Gastrocnemius medialis (tissue), 4 donors: ENCODE measurements around the gene RPL28. TPM values are rescaled to one million over a fixed set of nuclear protein-coding genes. Genes with fewer than 3 reads are reported as not detected.

ENCODE experiments used
- ATAC-seq, 2 donors: fragments of 150-250 bp; one replicate each; pipeline ENCODE4 v1.9.1; 2016
- DNase-seq, 2 donors: peaks; one replicate each; pipeline ENCODE4 v3.0.0-alpha.2; 2019
- H3K27ac ChIP-seq, 4 donors: fragments of 200-600 bp; sonication (generic); 1 replicate in 1 of 4; 2 replicates in 3 of 4; pipeline ENCODE4 v1.5.1; 2016 to 2018; ENCODE audit warnings: mild to moderate bottlenecking in 2 of 4, moderate library complexity in 1 of 4
- H3K27me3 ChIP-seq, 3 donors: fragments of 200-600 bp; sonication (generic) in 2 of 3; 1 replicate in 1 of 3; 2 replicates in 2 of 3; pipeline versions ENCODE4 v1.5.1 to v1.6.0; 2016 to 2019; ENCODE audit warnings: mild to moderate bottlenecking in 1 of 3, moderate library complexity in 1 of 3
- H3K36me3 ChIP-seq, 2 donors: fragments of 200-600 bp; sonication (generic) in 1 of 2; one replicate each; pipeline ENCODE4 v1.5.1; 2017 to 2018
- H3K4me1 ChIP-seq, 2 donors: fragments of 200-600 bp; sonication (generic) in 1 of 2; one replicate each; pipeline ENCODE4 v1.5.1; 2016 to 2017; ENCODE audit warnings: mild to moderate bottlenecking in 2 of 2
- H3K4me3 ChIP-seq, 4 donors: fragments of 200-600 bp; sonication (generic) in 3 of 4; 1 replicate in 1 of 4; 2 replicates in 3 of 4; pipeline ENCODE4 v1.5.1; 2016 to 2019; ENCODE audit warnings: mild to moderate bottlenecking in 2 of 4
- H3K9me3 ChIP-seq, 3 donors: fragments of 200-600 bp; sonication (generic) in 2 of 3; 1 replicate in 1 of 3; 2 replicates in 2 of 3; pipeline ENCODE4 v1.5.1; 2016 to 2019
- CTCF ChIP-seq, 5 experiments: fragments of 450-650 bp in 3 of 5; fragments of 200-600 bp in 2 of 5; sonication (generic) in 2 of 5; IDR thresholded peaks in 4 of 5; conservative IDR thresholded peaks in 1 of 5; 1 replicate in 4 of 5; 2 replicates in 1 of 5; pipeline ENCODE4 v1.5.1; 2016 to 2019; ENCODE audit warnings: antibody characterized with exemption in 5 of 5, mild to moderate bottlenecking in 3 of 5, moderate library complexity in 3 of 5
- POLR2A ChIP-seq, 2 donors: fragments of 450-650 bp; IDR thresholded peaks; one replicate each; pipeline ENCODE4 v1.6.1; 2017; ENCODE audit warnings: antibody characterized with exemption in 2 of 2, mild to moderate bottlenecking in 2 of 2, moderate library complexity in 2 of 2
- in situ Hi-C, 4 donors: fragments of 200-750 bp; cut with MboI; loops; one replicate each; pipeline versions ENCODE4 v1.15.0 to v1.8.0; 2017; ENCODE audit warnings: low sequenced_read_pairs in 4 of 4
- intact Hi-C: fragments of 100-400 bp; cut with DNase I; formaldehyde crosslinking; loops from one replicate; pipeline ENCODE4 v1.15.1; 2023; ENCODE audit warnings: low total_unique reads
- total RNA-seq, 4 donors: library from RNA; depleted of rRNA; stranded (reverse); fragments of >200 nt; gene quantifications; one replicate each; pipeline versions ENCODE4 v1.1.0 to v1.2.3, GENCODE V29; 2016

Gene RPL28
- total RNA-seq, 4 donors from 2014 or later: 123 to 278 (median 206) TPM

DNA sequence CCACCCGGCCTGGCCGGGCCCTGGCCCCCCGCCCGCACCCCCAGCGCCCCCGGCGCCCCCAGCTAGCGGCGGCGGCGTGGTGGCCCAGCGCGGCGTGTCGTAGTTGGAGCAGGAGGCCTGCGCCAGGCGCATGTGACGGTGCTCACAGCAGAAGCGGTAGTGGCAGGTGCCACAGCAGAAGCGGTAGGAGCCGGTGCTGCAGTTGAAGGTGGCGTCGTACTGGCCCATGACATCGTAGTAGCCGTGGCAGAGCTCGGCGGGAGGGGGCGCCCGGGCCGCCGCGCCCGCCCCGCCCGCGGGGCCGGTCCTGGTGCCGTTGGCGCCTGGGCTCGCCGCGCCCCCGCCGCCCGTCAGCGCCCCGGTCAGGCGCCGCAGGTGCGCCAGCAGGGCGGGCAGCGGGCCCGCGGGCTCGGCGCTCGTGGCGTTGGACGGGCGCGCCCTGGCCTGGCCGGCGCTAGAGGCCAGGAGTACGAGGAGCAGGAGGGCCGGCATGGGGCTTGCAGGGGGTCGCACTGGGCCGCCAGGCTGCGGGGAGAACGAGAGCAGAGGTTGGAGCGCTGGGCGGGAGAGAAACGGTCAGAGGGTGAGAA lies 56.7 kb downstream of the RPL28 start:
- H3K36me3 ChIP-seq: no peaks in the 10 kb centered on the region
- H3K9me3 ChIP-seq: no peaks in the 10 kb centered on the region
- in situ Hi-C loops: no loop called here
- intact Hi-C loops: no loop called here
- no peak overlapping the region for H3K4me3 ChIP-seq
- H3K4me1 ChIP-seq: no peaks in the 10 kb centered on the region
- ATAC-seq (no peak), DNase-seq (no peak)
- TF ChIP-seq CTCF (IDR thresholded peaks at IDR 0.05 in 4 of 5, conservative IDR thresholded peaks at IDR 0.05 in 1 of 5) (no peak), POLR2A (IDR thresholded peaks at IDR 0.05) (no peak)
- H3K27me3 ChIP-seq: peaks cover 74 to 83% (median 77%) of the 10 kb centered on the region in 3 donors
- H3K27ac ChIP-seq: no peak overlapping the region

GRCh38 chr19:55443045-55443823 lies 57.5 kb downstream of the RPL28 start, which contains the start of gene SHISA7:
Gene SHISA7, minus strand, starts transcription at chr19:55443300. Its CDS starts 437 bp downstream, at chr19:55442863.
- H3K9me3 ChIP-seq: no peaks in the 10 kb centered on the region
- H3K27ac ChIP-seq: no peak within 1 kb of the TSS
- peaks cover 70 to 82% (median 70%) of the 10 kb centered on the region in 3 donors for H3K27me3 ChIP-seq
- TF ChIP-seq CTCF (IDR thresholded peaks at IDR 0.05 in 4 of 5, conservative IDR thresholded peaks at IDR 0.05 in 1 of 5) (no peak), POLR2A (IDR thresholded peaks at IDR 0.05) (no peak)
- H3K4me3 ChIP-seq: no peak within 1 kb of the TSS
- intact Hi-C loops: no loop called here
- ATAC-seq (no peak), DNase-seq (no peak)
- H3K4me1 ChIP-seq: no peaks in the 10 kb centered on the region
- H3K36me3 ChIP-seq: no peaks in the 10 kb centered on the region
- in situ Hi-C loops: no loop called here

DNA sequence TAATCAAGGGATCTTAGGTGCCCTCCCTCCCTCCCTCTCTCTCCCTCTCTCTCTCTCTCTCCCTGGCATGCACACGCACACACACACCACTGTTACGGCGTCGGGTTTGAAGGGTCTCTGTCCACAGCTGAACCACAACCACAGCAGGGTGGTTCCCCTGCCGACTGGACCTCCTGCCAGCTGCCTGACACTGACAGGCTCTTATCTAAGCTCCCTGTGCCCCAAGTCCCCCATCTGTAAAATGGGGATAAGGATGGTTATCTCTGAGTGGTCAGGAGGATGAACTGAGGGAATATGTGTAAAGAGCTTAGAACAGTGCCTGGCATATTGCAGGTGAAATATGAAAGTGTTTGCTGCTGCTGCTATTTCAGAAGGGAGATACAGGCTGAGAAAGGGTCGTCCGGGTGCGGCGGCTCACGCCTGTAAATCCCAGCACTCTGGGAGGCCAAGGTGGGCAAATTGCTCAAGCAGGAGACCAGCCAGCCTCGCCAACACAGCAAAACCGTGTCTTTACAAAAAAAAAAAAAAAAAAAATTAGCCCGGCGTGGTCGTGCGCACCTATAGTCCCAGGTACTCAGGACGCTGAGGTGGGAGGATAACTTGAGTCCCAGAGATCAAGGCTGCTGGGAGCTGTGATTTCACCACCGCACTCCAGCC lies 58.2 kb downstream of the RPL28 start:
- no peak for DNase-seq
- no peak for TF ChIP-seq POLR2A (IDR thresholded peaks at IDR 0.05)
- TF ChIP-seq CTCF (IDR thresholded peaks at IDR 0.05 in 4 of 5, conservative IDR thresholded peaks at IDR 0.05 in 1 of 5): no peak
- in situ Hi-C loops (no loop called here), intact Hi-C loops (no loop called here)
- Histone ChIP-seq H3K9me3 (no peaks in the 10 kb centered on the region), H3K27ac (no peak overlapping the region), H3K27me3 (peaks cover 63 to 78% (median 64%) of the 10 kb centered on the region in 3 donors), H3K4me1 (no peaks in the 10 kb centered on the region), H3K4me3 (no peak overlapping the region), H3K36me3 (no peaks in the 10 kb centered on the region)
- ATAC-seq: no peak

- no peak for DNase-seq
- H3K9me3 ChIP-seq: no peaks in the 10 kb centered on the region
- no peaks in the 10 kb centered on the region for H3K36me3 ChIP-seq
- H3K4me1 ChIP-seq: no peaks in the 10 kb centered on the region
- TF ChIP-seq POLR2A (IDR thresholded peaks at IDR 0.05) (no peak), CTCF (IDR thresholded peaks at IDR 0.05 in 4 of 5, conservative IDR thresholded peaks at IDR 0.05 in 1 of 5) (no peak)
- peaks cover 62 to 78% (median 63%) of the 10 kb centered on the region in 3 donors for H3K27me3 ChIP-seq
- H3K27ac ChIP-seq: no peak overlapping the region
- intact Hi-C loops (no loop called here), in situ Hi-C loops (no loop called here)
- H3K4me3 ChIP-seq: no peak overlapping the region
- ATAC-seq: no peak
These were observed 58.9 kb downstream of the RPL28 start for GRCh38 chr19:55444646-55445045.
